ENCODE results near the gene UPF1.

Gene UPF1

GRCh38 chr19:18878058-18878797 lies 46.5 kb downstream of the UPF1 start:
- no peak for DNase-seq

GRCh38 chr19:18878858-18879578 lies 47.3 kb downstream of the UPF1 start:
- no peak for DNase-seq

- no peak for DNase-seq
Observed at GRCh38 chr19:18879579-18880373, 48.0 kb downstream of the UPF1 start.

GRCh38 chr19:18881491-18881890 lies 49.7 kb downstream of the UPF1 start:
- DNase-seq, result no peak

- no peak for DNase-seq
Observed at GRCh38 chr19:18883526-18884304, 52.0 kb downstream of the UPF1 start.

GRCh38 chr19:18886972-18887371 lies 55.2 kb downstream of the UPF1 start:
- no peak for DNase-seq

GRCh38 chr19:18889949-18890745 lies 58.4 kb downstream of the UPF1 start:
- DNase-seq, result no peak

- DNase-seq, result no peak
Observed at GRCh38 chr19:18893587-18894253, 62.0 kb downstream of the UPF1 start.

- DNase-seq, result no peak
Observed at GRCh38 chr19:18894254-18895037, 62.7 kb downstream of the UPF1 start.

GRCh38 chr19:18895038-18895823 lies 63.5 kb downstream of the UPF1 start:
- DNase-seq, result no peak

- DNase-seq, result no peak
Observed at GRCh38 chr19:18895824-18896341, 64.1 kb downstream of the UPF1 start, which contains the start of gene CERS1. Gene CERS1 (minus strand): TSS chr19:18896158. CDS start chr19:18896072, 86 bp downstream.

GRCh38 chr19:18896421-18896841 lies 64.7 kb downstream of the UPF1 start:
- no peak for DNase-seq

GRCh38 chr19:18897094-18898029 lies 65.6 kb downstream of the UPF1 start:
- DNase-seq, result no peak

GRCh38 chr19:18898081-18898606 lies 66.4 kb downstream of the UPF1 start:
- DNase-seq, result no peak

GRCh38 chr19:18898607-18899408 lies 67.0 kb downstream of the UPF1 start:
- no peak for DNase-seq

- DNase-seq, result no peak
Observed at GRCh38 chr19:18899624-18900560, 68.1 kb downstream of the UPF1 start.

Data from NCI-H2107 (cell line).